ENCODE results near the gene C1orf115. TPM values are rescaled to one million over a fixed set of nuclear protein-coding genes. Genes with fewer than 3 reads are reported as not detected.
A peak's percentile ranks its signal among the peaks of the same experiment; 100 is the strongest.

The C1orf115 gene
- total RNA-seq, 1 donor from 2014 or later = 9.4 TPM

GRCh38 chr1:220691053-220691684, 1.0 kb downstream of the C1orf115 start:
- no peak overlapping the region for H3K27ac ChIP-seq (ENCODE audit: low read depth, low read length)

GRCh38 chr1:220692436-220693228, 2.5 kb downstream of the C1orf115 start:
- Histone ChIP-seq H3K9ac (ENCODE audit: low read depth in 1 of 3, low read length in 3 of 3) (no peak overlapping the region), H3K27ac (ENCODE audit: low read depth, low read length) (no peak overlapping the region), H3K27me3 (ENCODE audit: control insufficient read depth in 3 of 3, insufficient read depth in 3 of 3, low read length in 3 of 3) (no peaks in the 10 kb centered on the region), H3K36me3 (ENCODE audit: control insufficient read depth in 3 of 3, insufficient read depth in 3 of 3, low read length in 3 of 3) (peaks cover 2 to 4% (median 3%) of the 10 kb centered on the region in 3 donors), H3K4me1 (ENCODE audit: control insufficient read depth in 3 of 3, insufficient read depth in 3 of 3, low read length in 3 of 3) (peaks cover 6 to 9% (median 9%) of the 10 kb centered on the region in 3 donors), H3K4me3 (ENCODE audit: low read length in 3 of 3) (no peak overlapping the region), H3K9me3 (ENCODE audit: control insufficient read depth in 3 of 3, low read length in 3 of 3) (no peaks in the 10 kb centered on the region)

More at GRCh38 chr1:220691053-220691684, 1.0 kb downstream of the C1orf115 start:
- Histone ChIP-seq H3K4me3 (ENCODE audit: low read length in 3 of 3) (peak overlapping the region; percentile 67 to 82 (median 81)), H3K36me3 (ENCODE audit: control insufficient read depth in 3 of 3, insufficient read depth in 3 of 3, low read length in 3 of 3) (no peaks in the 10 kb centered on the region), H3K9me3 (ENCODE audit: control insufficient read depth in 3 of 3, low read length in 3 of 3) (no peaks in the 10 kb centered on the region), H3K27me3 (ENCODE audit: control insufficient read depth in 3 of 3, insufficient read depth in 3 of 3, low read length in 3 of 3) (no peaks in the 10 kb centered on the region), H3K4me1 (ENCODE audit: control insufficient read depth in 3 of 3, insufficient read depth in 3 of 3, low read length in 3 of 3) (peaks cover 6 to 9% (median 9%) of the 10 kb centered on the region in 3 donors), H3K9ac (ENCODE audit: low read depth in 1 of 3, low read length in 3 of 3) (peak overlapping the region in 2 of 3 donors; percentile 75 to 79)

DNA sequence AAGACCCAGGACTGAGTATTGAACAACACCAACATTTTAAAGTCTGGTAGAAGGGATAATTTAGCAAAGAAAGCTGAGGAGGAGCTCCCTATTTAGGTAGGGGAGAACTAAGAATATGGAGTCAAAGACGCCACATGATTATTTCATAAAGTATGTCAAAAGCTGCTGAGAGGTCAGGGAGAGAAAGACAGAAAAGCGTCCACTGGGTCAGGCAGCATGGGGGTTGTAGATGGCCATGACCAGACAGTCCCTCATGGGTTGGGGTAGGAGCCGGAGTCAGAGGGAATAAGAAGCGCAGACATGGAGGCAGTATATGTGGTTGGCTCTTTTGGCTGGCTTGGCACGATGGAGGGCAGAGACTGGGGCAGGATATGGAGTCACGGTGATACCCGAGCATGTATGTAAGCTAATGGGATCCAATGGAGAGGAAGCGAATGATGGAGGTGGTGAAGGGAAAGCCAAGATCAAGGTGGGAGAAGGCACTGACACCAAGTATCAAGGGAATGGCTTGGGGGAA, 4.8 kb downstream of the C1orf115 start:
- H3K9me3 ChIP-seq (ENCODE audit: control insufficient read depth in 3 of 3, low read length in 3 of 3) = no peaks in the 10 kb centered on the region
- no peak overlapping the region for H3K4me3 ChIP-seq (ENCODE audit: low read length in 3 of 3)
- no peak overlapping the region for H3K27ac ChIP-seq (ENCODE audit: low read depth, low read length)
- H3K4me1 ChIP-seq (ENCODE audit: control insufficient read depth in 3 of 3, insufficient read depth in 3 of 3, low read length in 3 of 3) = peaks cover 3 to 5% (median 4%) of the 10 kb centered on the region in 3 donors
- H3K36me3 ChIP-seq (ENCODE audit: control insufficient read depth in 3 of 3, insufficient read depth in 3 of 3, low read length in 3 of 3) = peaks cover 3 to 7% (median 3%) of the 10 kb centered on the region in 3 donors
- no peak overlapping the region for H3K9ac ChIP-seq (ENCODE audit: low read depth in 1 of 3, low read length in 3 of 3)
- no peaks in the 10 kb centered on the region for H3K27me3 ChIP-seq (ENCODE audit: control insufficient read depth in 3 of 3, insufficient read depth in 3 of 3, low read length in 3 of 3)

GRCh38 chr1:220695426-220695825, 5.3 kb downstream of the C1orf115 start:
- Histone ChIP-seq H3K27me3 (ENCODE audit: control insufficient read depth in 3 of 3, insufficient read depth in 3 of 3, low read length in 3 of 3) (no peaks in the 10 kb centered on the region), H3K9ac (ENCODE audit: low read depth in 1 of 3, low read length in 3 of 3) (no peak overlapping the region), H3K4me3 (ENCODE audit: low read length in 3 of 3) (no peak overlapping the region), H3K4me1 (ENCODE audit: control insufficient read depth in 3 of 3, insufficient read depth in 3 of 3, low read length in 3 of 3) (peaks cover 3 to 5% (median 4%) of the 10 kb centered on the region in 3 donors), H3K9me3 (ENCODE audit: control insufficient read depth in 3 of 3, low read length in 3 of 3) (no peaks in the 10 kb centered on the region), H3K27ac (ENCODE audit: low read depth, low read length) (no peak overlapping the region), H3K36me3 (ENCODE audit: control insufficient read depth in 3 of 3, insufficient read depth in 3 of 3, low read length in 3 of 3) (peaks cover 3 to 7% (median 3%) of the 10 kb centered on the region in 3 donors)

DNA sequence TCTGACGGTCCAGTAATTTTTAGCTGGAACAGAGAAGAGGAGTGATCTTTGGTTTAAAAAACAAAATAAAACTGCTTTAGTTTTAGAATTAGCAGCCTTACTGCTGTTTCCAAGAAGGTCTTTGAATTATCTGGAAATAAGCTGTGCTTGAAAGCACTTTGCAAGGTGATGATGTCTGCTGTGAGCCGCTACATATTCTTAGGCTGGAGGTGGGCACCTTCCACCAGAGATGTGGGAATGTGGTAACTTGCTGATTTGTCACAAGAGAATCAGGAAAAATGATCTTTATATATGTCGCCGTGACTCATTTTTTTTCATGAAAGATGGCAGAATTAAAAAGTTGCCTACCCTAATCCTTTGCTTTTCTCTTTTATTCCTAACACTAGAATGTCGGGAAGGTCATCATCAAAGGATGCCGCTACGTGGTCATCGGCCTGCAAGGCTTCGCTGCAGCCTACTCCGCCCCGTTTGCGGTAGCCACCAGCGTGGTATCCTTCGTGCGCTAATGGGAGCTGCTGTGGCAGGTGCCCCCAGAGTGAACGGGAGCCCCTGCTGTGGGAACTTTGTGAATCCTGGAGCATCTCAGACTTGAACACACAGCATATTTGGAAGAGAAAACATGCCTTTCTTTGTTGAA, 6.2 kb downstream of the C1orf115 start:
- no peak overlapping the region for H3K27ac ChIP-seq (ENCODE audit: low read depth, low read length)
- H3K9me3 ChIP-seq (ENCODE audit: control insufficient read depth in 3 of 3, low read length in 3 of 3) = no peaks in the 10 kb centered on the region
- no peak overlapping the region for H3K9ac ChIP-seq (ENCODE audit: low read depth in 1 of 3, low read length in 3 of 3)
- H3K4me3 ChIP-seq (ENCODE audit: low read length in 3 of 3) = no peak overlapping the region
- H3K36me3 ChIP-seq (ENCODE audit: control insufficient read depth in 3 of 3, insufficient read depth in 3 of 3, low read length in 3 of 3) = peaks cover 3 to 7% (median 3%) of the 10 kb centered on the region in 3 donors
- peaks cover 0 to 9% (median 6%) of the 10 kb centered on the region in 3 donors for H3K4me1 ChIP-seq (ENCODE audit: control insufficient read depth in 3 of 3, insufficient read depth in 3 of 3, low read length in 3 of 3)
- no peaks in the 10 kb centered on the region for H3K27me3 ChIP-seq (ENCODE audit: control insufficient read depth in 3 of 3, insufficient read depth in 3 of 3, low read length in 3 of 3)

GRCh38 chr1:220696863-220697231, 6.7 kb downstream of the C1orf115 start:
- Histone ChIP-seq H3K4me1 (ENCODE audit: control insufficient read depth in 3 of 3, insufficient read depth in 3 of 3, low read length in 3 of 3) (peaks cover 0 to 10% (median 7%) of the 10 kb centered on the region in 3 donors), H3K27me3 (ENCODE audit: control insufficient read depth in 3 of 3, insufficient read depth in 3 of 3, low read length in 3 of 3) (no peaks in the 10 kb centered on the region), H3K9ac (ENCODE audit: low read depth in 1 of 3, low read length in 3 of 3) (no peak overlapping the region), H3K9me3 (ENCODE audit: control insufficient read depth in 3 of 3, low read length in 3 of 3) (no peaks in the 10 kb centered on the region), H3K36me3 (ENCODE audit: control insufficient read depth in 3 of 3, insufficient read depth in 3 of 3, low read length in 3 of 3) (peaks cover 3 to 7% (median 3%) of the 10 kb centered on the region in 3 donors), H3K4me3 (ENCODE audit: low read length in 3 of 3) (no peak overlapping the region), H3K27ac (ENCODE audit: low read depth, low read length) (no peak overlapping the region)

- H3K9me3 ChIP-seq (ENCODE audit: control insufficient read depth in 3 of 3, low read length in 3 of 3) = no peaks in the 10 kb centered on the region
- H3K27me3 ChIP-seq (ENCODE audit: control insufficient read depth in 3 of 3, insufficient read depth in 3 of 3, low read length in 3 of 3) = no peaks in the 10 kb centered on the region
- H3K36me3 ChIP-seq (ENCODE audit: control insufficient read depth in 3 of 3, insufficient read depth in 3 of 3, low read length in 3 of 3) = peaks cover 3 to 7% (median 3%) of the 10 kb centered on the region in 3 donors
- no peak overlapping the region for H3K4me3 ChIP-seq (ENCODE audit: low read length in 3 of 3)
- H3K9ac ChIP-seq (ENCODE audit: low read depth in 1 of 3, low read length in 3 of 3) = no peak overlapping the region
- no peak overlapping the region for H3K27ac ChIP-seq (ENCODE audit: low read depth, low read length)
- peaks cover 0 to 14% (median 12%) of the 10 kb centered on the region in 3 donors for H3K4me1 ChIP-seq (ENCODE audit: control insufficient read depth in 3 of 3, insufficient read depth in 3 of 3, low read length in 3 of 3)
These were observed 7.2 kb downstream of the C1orf115 start for GRCh38 chr1:220697326-220697725.

GRCh38 chr1:220698607-220699016, 8.4 kb downstream of the C1orf115 start:
- H3K27ac ChIP-seq (ENCODE audit: low read depth, low read length) = no peak overlapping the region
- no peaks in the 10 kb centered on the region for H3K27me3 ChIP-seq (ENCODE audit: control insufficient read depth in 3 of 3, insufficient read depth in 3 of 3, low read length in 3 of 3)
- H3K9me3 ChIP-seq (ENCODE audit: control insufficient read depth in 3 of 3, low read length in 3 of 3) = no peaks in the 10 kb centered on the region
- peaks cover 0 to 24% (median 22%) of the 10 kb centered on the region in 3 donors for H3K4me1 ChIP-seq (ENCODE audit: control insufficient read depth in 3 of 3, insufficient read depth in 3 of 3, low read length in 3 of 3)
- no peak overlapping the region for H3K9ac ChIP-seq (ENCODE audit: low read depth in 1 of 3, low read length in 3 of 3)
- peaks cover 3 to 7% (median 3%) of the 10 kb centered on the region in 3 donors for H3K36me3 ChIP-seq (ENCODE audit: control insufficient read depth in 3 of 3, insufficient read depth in 3 of 3, low read length in 3 of 3)
- H3K4me3 ChIP-seq (ENCODE audit: low read length in 3 of 3) = no peak overlapping the region

DNA sequence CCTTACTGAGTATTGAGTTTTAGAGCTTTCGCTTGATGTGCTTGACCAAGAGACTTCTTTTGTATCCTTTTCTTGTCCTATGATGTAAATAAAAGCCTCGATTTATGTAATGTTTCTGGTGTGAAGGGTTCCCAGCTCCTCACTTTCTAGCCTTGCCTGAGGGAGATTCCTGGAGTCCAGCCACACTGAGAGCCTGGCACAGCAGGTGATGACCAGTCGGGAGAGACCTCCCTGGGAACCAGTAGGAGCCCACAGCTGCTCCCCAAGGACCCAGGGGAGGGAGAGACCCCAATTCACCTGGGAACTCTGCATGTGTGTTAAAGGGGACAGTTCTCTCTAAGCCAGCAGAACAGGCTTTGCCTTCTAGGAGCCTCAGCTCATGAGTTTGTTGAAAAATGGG, 8.9 kb downstream of the C1orf115 start:
- Histone ChIP-seq H3K27me3 (ENCODE audit: control insufficient read depth in 3 of 3, insufficient read depth in 3 of 3, low read length in 3 of 3) (no peaks in the 10 kb centered on the region), H3K36me3 (ENCODE audit: control insufficient read depth in 3 of 3, insufficient read depth in 3 of 3, low read length in 3 of 3) (peaks cover 3 to 7% (median 3%) of the 10 kb centered on the region in 3 donors), H3K9me3 (ENCODE audit: control insufficient read depth in 3 of 3, low read length in 3 of 3) (no peaks in the 10 kb centered on the region), H3K27ac (ENCODE audit: low read depth, low read length) (no peak overlapping the region), H3K4me3 (ENCODE audit: low read length in 3 of 3) (no peak overlapping the region), H3K4me1 (ENCODE audit: control insufficient read depth in 3 of 3, insufficient read depth in 3 of 3, low read length in 3 of 3) (peaks cover 0 to 25% (median 24%) of the 10 kb centered on the region in 3 donors), H3K9ac (ENCODE audit: low read depth in 1 of 3, low read length in 3 of 3) (no peak overlapping the region)
